ENCODE data around the gene PSMG4.

The PSMG4 gene

GRCh38 chr6:3292431-3293197 lies 33.9 kb downstream of the PSMG4 start:
- DNase-seq, result no peak

DNA sequence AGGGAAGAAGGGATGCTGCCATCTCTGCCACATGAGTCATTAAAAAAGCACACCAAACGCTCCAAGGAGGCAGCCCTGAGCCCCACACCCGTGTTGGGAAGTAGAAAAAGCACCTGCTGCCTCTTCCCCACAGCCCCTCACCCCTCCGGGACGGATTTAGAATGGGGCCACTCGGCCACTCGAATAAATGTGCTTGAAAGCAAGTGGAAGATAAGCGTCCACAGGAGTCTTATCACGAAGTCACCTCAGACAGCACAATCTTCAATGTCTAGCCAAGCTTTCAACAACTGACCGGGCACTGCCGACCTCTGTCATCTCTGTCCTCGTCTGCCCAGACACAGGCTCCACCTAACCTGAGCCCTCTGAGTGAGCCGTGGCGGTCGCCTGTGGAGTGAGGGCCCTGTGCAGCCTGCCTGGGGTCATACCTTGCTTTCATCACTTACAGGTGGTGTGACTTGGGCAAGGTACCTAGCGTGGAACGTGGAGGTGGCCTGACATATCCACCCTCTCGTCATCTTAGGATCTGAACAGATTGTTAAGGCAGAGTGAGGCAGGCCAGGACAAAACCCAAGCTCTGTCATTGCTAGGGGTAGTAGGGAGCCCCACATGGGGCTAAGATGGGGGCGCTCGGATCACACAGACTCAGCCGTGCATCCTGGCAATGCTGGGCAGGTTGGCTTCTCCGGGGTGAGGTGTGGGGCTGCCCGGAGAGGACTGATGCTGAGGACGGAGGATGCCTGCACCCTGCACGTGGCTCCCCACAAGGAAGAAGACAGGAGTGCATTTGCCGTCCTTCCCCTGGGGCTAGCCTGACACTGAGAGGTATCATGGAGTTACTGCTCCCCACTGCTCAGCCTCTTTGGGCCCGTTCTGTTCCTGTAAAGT lies 34.8 kb downstream of the PSMG4 start:
- DNase-seq, result no peak

DNA sequence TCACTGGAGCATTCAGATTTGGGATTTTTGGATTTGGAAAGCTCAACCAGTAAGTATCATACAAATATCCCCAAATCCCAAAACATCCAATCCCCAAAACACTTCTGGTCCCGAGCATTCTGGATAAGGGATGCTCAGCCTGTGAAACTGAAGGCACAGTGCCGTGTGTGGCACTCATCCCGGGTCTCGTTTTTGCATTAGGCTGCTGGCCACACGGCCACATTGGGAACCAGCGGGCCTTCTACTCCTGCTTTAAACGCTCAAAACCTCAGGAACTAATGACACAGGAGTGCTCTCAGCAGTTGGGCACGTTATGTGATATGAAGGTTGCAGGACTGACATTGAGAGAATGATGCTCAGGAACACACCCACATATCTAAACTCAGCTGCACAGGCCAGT lies 35.6 kb downstream of the PSMG4 start:
- no peak for DNase-seq

DNA sequence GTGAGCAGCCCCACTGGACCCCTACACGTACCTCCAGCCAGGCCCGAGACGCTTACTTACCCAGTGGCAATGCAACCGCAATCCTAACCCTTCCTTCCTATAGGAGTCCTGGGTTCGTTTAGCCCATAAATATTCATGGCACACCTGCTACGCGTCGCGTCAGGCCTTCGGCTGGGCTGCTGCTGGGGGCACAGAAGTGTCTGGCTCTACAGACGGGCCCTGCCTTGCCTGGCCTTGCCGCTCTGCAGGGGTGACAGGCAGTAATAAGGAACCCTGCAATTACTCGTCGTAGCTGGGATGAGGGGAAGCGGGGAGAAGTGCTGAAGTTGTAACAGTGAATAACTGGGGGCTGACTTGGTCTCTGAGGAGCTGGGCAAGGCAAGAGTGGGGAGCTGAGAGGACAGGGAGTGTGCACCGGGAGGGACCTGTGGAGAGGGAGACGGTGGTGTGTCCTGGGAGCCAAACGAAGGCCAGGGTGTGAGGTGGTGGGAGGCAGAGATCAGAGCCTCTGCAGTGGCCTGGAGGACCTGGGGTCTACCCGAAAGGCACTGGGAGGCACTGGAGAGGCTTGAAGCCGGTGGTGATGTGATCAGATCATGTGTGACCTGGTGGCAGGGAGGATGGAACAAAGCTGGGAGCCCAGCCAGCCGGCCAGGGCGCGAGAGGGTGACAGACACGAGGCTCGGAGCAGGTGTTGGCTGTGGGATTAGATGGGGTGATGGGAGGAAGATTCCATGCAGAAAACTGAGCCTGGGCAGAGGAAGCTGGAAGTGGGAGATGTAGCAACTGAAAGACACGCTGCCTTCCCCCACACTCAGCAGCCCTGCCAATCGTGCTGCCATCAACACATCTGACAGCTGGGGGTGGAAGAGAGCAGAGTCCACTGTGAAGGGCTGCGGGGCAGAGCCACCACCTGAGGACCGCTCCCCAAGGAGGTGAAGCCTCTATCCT lies 36.4 kb downstream of the PSMG4 start:
- DNase-seq, result no peak

GRCh38 chr6:3296078-3296477 lies 37.3 kb downstream of the PSMG4 start:
- DNase-seq, result no peak

- no peak for DNase-seq
These were observed 37.8 kb downstream of the PSMG4 start for GRCh38 chr6:3296537-3296936.

DNA sequence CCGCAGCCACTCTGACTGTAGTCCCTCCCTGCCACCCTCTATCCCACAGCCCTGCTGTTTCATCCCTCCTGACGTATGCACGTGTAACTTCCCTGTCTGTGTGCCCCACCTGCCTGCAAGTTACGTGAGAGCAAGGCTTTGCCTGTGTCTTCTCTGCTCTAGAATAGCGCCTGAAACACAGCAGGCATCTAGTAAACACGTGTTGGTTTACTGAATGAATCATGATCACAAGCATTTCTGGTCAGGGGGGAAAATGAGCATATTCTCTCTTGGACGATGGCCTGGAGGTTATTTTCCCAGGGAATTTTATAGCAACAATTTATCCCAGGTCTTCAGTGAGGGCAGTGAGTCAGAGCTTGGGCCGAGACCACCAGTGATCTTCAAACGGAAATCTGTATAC lies 38.3 kb downstream of the PSMG4 start:
- no peak for DNase-seq

DNA sequence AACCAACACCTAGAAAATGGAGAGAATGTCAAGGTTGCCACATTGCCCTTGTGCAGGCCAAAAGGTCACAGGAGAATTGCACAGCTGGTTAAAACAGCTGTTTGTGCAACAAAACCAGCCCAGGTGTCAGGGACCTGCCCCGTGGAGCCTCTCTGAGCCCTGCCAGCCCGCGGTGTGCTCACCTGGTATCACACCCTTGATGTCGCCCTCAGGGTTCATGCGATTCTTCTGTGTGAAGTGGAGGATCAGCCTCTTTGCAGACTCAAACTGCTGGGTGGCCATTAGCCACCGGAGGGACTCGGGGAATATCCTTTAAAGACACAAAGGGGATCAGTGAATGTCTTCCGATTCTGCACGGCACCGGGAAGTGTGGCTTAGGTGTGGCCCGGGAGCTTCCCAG lies 39.2 kb downstream of the PSMG4 start:
- no peak for DNase-seq

DNA sequence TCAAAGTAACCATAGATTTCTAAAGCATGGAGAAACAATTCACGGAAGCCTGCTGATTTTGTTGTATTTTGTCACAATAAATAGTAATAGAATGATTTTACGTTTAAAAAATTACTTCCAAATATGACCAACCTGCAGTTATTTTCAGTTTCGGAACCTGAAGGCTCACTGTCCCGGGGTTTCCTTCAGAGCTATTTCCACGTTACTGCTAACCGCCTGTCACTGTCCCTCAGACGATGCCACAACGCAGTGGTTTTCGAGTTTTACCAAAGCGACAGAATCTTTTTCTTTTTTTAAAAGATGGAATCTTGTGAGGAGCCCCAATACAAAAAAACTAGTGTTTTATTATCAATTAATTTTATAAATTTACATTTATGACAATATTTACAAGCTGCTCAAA lies 40.5 kb downstream of the PSMG4 start:
- no peak for DNase-seq

DNA sequence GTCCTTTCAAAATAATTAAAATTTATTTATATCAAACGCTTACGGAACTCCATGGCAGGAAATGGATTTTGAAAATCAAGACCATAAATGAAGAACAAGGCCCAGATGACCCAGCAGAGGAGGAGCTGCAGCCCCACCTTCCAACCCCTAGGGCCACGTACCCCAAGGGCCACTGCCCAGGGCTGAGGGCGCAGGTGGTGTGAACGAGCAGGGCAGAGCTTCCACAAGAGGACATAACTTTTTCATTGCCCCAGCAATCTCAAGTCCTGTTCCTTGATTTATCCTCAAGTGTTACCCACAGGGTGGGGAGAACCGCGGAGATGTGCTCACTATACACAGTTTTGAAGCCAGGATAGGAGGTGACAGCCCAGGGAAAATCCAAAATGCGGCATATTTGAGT lies 42.8 kb downstream of the PSMG4 start:
- no peak for DNase-seq

DNA sequence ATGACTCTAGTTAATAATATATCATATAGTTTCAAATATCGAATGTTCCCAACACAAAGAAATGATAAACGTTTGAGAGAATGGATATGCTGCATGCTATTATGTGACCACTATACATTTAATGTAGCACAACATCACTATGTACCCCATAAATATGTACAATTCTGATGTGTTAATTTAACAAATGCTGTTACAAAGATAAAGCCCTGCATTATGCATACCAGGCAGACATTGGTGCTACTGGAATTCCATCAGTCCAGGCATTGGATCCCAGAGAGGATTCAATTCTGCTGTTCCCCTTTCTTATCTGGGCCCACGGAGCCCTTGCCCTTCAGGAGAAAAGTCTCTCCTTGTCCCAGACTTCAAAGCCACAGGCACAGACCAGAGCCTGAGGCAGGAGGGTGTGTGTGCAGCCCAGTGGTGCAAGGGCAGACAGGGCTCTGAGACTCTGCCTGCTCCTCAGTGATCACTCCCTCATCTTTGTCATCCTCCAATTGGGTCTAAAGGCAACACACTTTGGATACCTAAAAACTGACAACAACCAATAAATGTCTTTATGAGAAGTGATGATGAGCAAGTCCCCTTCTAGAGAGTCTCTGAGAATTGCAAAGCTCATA lies 45.2 kb downstream of the PSMG4 start:
- DNase-seq, result no peak

- no peak for DNase-seq
These were observed 45.9 kb downstream of the PSMG4 start for GRCh38 chr6:3304500-3305215.

- no peak for DNase-seq
These were observed 46.4 kb downstream of the PSMG4 start for GRCh38 chr6:3305216-3305565.

GRCh38 chr6:3305831-3306230 lies 47.1 kb downstream of the PSMG4 start:
- DNase-seq, result no peak

DNA sequence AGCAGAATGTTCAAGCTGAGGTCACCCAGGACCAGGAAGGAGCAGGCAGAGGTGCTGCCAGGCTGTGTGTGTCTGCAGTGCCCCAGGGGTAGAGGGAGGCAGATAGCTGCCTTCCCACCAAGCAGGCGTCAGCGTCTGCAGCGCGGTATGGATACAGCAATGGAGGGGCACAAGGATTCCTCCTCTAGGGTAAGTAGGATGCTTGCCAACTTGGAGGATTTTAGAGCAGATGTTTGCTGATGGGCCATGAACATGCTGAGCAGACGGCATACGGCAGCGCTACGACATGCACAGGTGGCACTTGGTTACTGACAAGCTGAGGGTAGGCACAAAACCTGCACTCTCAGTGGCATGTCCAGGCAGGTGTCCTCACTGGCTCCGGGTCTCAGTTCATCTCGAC lies 48.1 kb downstream of the PSMG4 start:
- DNase-seq, result no peak

- DNase-seq, result no peak
These were observed 48.7 kb downstream of the PSMG4 start for GRCh38 chr6:3307436-3307835.

DNA sequence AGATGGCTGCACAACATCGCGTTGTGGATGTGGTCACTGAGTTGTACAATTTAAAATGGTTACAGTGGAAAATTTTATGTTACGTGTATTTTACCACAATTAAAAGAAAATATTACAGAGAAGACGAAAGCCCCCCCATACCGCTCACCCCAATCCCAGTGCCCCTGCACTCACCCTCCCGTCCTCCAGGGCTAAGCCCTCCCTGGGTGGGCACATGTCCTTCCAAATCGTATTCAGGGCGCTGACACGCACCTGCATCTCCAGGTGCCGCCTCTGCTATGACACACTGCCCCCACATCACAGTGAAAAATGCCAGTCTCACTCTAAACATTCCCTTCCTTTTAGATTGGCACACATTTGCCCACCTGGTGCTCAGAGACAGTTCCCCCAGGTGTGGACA lies 49.4 kb downstream of the PSMG4 start:
- no peak for DNase-seq

DNA sequence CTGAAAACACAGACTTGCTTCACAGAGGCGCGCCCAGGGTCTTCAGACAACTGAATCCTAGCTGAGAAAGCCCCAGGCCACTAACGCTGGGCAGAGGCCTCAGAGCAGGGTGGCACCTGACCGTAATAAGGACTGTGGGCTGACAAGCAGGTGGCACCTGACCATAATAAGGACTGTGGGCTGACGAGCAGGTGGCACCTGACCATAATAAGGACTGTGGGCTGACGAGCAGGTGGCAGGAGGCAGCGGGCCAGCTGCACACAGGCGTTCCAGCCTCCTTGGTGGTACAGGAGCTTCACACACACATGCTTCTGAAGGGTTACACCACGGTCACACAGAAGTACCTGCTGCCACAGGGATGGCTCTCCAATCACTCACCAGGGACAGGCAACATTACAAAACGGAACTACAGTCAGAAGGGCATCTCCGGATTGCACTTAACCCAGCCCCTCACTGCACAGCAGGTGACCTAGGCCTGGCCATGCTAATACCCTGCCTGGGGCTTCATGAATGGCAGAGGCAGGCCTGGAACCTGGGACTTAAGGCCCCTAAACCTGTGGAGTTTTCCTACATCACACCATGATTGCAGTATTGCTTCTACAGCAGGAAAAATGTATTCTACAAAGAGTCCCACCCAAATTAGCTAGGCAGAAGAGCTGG lies 50.8 kb downstream of the PSMG4 start:
- DNase-seq, result no peak

- no peak for DNase-seq
These were observed 51.3 kb downstream of the PSMG4 start for GRCh38 chr6:3310051-3310448.

DNA sequence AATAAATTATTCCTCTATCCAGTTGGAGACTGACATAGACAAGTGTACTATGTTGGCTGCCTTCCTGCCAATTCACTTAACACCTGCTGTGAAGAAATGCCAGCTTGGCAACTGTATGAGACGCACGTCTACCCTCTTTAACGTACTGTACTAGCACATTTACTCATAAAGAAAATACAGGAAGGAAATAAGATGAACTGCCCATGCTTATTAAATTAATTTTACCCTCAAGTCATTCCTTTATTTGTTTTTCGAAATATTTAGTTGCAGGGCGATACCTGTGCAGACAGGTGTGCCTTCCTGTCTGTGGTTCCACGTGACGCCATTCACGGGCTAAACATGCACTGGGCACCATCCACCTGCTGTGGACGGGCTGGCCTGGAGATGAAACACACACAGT lies 52.0 kb downstream of the PSMG4 start:
- no peak for DNase-seq

- no peak for DNase-seq
These were observed 53.1 kb downstream of the PSMG4 start for GRCh38 chr6:3311826-3312225.

All from stimulated activated CD4-positive, alpha-beta T cell treated with anti-CD3 and anti-CD28 coated beads, Interleukin-4, amount 100 ng/mL, for 1 hour (primary cell).